Epithelial cell of esophagus (primary cell): ENCODE data around the gene TGFB2.

Source experiments
- DNase-seq: peaks from one replicate; pipeline ENCODE4 v3.0.0; 2010; ENCODE audit warnings: low read depth
- H3K4me3 ChIP-seq: 2 replicates; pipeline ENCODE4 v1.5.1; 2011; ENCODE audit warnings: mild to moderate bottlenecking, low read length, control low read depth
- CTCF ChIP-seq: IDR thresholded peaks from 2 replicates; pipeline ENCODE4 v1.5.1; 2011; ENCODE audit warnings: low read depth, mild to moderate bottlenecking, low read length, control low read depth, inconsistent platforms; ENCODE audit not compliant: insufficient read depth; ENCODE audit errors: missing control alignments

Gene TGFB2

GRCh38 chr1:218330043-218330623 is 15.0 kb upstream of the TGFB2 start:
- peak; percentile 57 for DNase-seq
- no peak overlapping the region for H3K4me3 ChIP-seq
- peak; percentile 23 for TF ChIP-seq CTCF

DNA sequence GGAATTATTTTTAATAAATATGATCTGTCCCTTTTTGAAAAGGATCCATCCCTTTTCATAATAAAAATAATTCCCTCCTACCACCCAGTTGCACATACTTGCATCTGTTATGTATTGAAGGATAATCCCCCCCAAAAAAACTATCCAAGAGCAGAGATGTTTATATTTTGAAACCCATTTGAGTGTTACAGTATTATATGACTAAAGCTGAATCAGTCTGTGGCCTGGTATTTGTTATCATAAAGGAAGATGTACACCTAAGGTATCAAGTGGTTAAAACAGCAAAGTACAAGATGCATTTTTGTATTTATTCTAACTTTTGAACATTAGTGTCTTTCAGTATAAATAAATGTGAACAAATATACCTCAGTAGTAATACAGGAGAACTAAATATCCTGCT is 12.7 kb upstream of the TGFB2 start:
- H3K4me3 ChIP-seq: no peak overlapping the region
- no peak for DNase-seq
- no peak for TF ChIP-seq CTCF

DNA sequence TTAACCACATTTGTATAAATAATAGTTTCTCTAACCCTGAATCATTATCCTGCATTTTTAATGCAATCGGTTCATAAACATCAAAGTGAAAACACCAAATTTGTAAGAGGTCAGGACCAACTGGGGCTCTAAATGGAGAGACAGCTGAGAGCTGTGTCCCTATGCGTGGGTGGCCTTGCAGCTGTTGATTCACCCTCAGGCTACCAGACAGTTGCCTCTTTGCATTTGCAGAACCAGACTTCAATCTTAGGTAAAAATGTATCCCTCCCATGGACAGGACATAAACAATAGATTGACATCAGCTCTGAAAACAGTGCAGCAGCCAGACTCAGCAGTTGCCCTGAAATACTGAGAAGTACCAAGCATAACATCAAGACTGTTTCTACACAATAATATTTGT is 8.8 kb upstream of the TGFB2 start:
- TF ChIP-seq CTCF: no peak
- H3K4me3 ChIP-seq: no peak overlapping the region
- DNase-seq: peak; percentile 38

DNA sequence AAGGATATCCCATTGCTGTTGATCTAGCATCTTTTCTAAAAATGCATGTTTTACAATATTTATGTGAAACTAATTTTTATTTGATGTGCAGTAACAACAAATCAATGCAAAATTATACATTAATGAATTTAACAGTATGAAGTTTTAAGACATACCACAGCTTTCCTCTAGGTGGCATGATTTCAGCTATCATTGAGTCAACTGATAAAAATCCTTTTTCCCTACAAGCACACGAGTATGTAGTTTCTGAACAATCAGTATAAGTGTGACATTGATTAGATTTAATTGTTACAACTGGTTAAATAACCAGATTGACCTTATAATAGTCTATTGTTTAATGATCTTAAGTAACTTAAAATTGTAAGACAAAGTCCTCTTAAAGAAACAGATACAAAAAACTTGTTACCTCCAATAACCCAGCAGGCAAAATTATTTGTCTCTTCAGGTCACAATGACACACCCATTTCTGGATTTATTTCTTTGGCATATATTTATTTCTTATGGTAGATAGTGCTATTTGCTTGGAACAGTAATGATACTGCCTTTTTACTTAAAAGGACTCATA is 5.8 kb upstream of the TGFB2 start:
- peak; percentile 61 for TF ChIP-seq CTCF
- no peak overlapping the region for H3K4me3 ChIP-seq
- peak; percentile 57 for DNase-seq

- TF ChIP-seq CTCF: no peak
- no peak for DNase-seq
- no peak overlapping the region for H3K4me3 ChIP-seq
Observed at GRCh38 chr1:218341325-218341724, 3.8 kb upstream of the TGFB2 start.

DNA sequence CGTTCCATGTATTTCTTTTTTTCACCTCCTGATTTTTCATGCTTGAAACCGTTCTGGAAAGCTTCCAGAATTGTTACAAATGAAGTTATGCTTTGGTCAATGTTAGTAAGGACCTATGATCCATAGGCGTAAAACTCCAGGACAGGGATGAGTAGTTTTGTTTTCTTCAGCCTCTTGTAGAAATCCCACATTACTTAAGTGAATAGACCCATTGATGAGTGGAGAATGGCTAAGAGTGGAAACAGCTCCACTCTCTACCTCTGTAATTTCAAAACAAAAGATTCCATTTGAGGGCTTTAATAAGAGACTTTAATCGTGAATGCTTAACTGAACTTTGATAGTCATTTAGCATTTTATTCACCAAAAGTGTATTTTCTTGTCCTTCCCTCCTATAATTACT is 3.0 kb upstream of the TGFB2 start:
- H3K4me3 ChIP-seq: no peak overlapping the region
- TF ChIP-seq CTCF: no peak
- no peak for DNase-seq
